Gastrocnemius medialis (tissue), 4 donors: ENCODE data around the gene WDR64. TPM values are rescaled to one million over a fixed set of nuclear protein-coding genes. Genes with fewer than 3 reads are reported as not detected.

Experiments
- ATAC-seq, 2 donors: fragments of 150-250 bp; one replicate each; pipeline ENCODE4 v1.9.1; 2016
- DNase-seq, 2 donors: peaks; one replicate each; pipeline ENCODE4 v3.0.0-alpha.2; 2019
- H3K27ac ChIP-seq, 4 donors: fragments of 200-600 bp; sonication (generic); 1 replicate in 1 of 4; 2 replicates in 3 of 4; pipeline ENCODE4 v1.5.1; 2016 to 2018; ENCODE audit warnings: mild to moderate bottlenecking in 2 of 4, moderate library complexity in 1 of 4
- H3K27me3 ChIP-seq, 3 donors: fragments of 200-600 bp; sonication (generic) in 2 of 3; 1 replicate in 1 of 3; 2 replicates in 2 of 3; pipeline versions ENCODE4 v1.5.1 to v1.6.0; 2016 to 2019; ENCODE audit warnings: mild to moderate bottlenecking in 1 of 3, moderate library complexity in 1 of 3
- H3K36me3 ChIP-seq, 2 donors: fragments of 200-600 bp; sonication (generic) in 1 of 2; one replicate each; pipeline ENCODE4 v1.5.1; 2017 to 2018
- H3K4me1 ChIP-seq, 2 donors: fragments of 200-600 bp; sonication (generic) in 1 of 2; one replicate each; pipeline ENCODE4 v1.5.1; 2016 to 2017; ENCODE audit warnings: mild to moderate bottlenecking in 2 of 2
- H3K4me3 ChIP-seq, 4 donors: fragments of 200-600 bp; sonication (generic) in 3 of 4; 1 replicate in 1 of 4; 2 replicates in 3 of 4; pipeline ENCODE4 v1.5.1; 2016 to 2019; ENCODE audit warnings: mild to moderate bottlenecking in 2 of 4
- H3K9me3 ChIP-seq, 3 donors: fragments of 200-600 bp; sonication (generic) in 2 of 3; 1 replicate in 1 of 3; 2 replicates in 2 of 3; pipeline ENCODE4 v1.5.1; 2016 to 2019
- POLR2A ChIP-seq, 2 donors: fragments of 450-650 bp; IDR thresholded peaks; one replicate each; pipeline ENCODE4 v1.6.1; 2017; ENCODE audit warnings: antibody characterized with exemption in 2 of 2, mild to moderate bottlenecking in 2 of 2, moderate library complexity in 2 of 2
- in situ Hi-C, 4 donors: fragments of 200-750 bp; cut with MboI; loops; one replicate each; pipeline versions ENCODE4 v1.15.0 to v1.8.0; 2017; ENCODE audit warnings: low sequenced_read_pairs in 4 of 4
- intact Hi-C: fragments of 100-400 bp; cut with DNase I; formaldehyde crosslinking; loops from one replicate; pipeline ENCODE4 v1.15.1; 2023; ENCODE audit warnings: low total_unique reads
- total RNA-seq, 4 donors: library from RNA; depleted of rRNA; stranded (reverse); fragments of >200 nt; gene quantifications; one replicate each; pipeline versions ENCODE4 v1.1.0 to v1.2.3, GENCODE V29; 2016
- TF ChIP-seq, protein P1 (sequence below), 5 experiments: fragments of 450-650 bp in 3 of 5; fragments of 200-600 bp in 2 of 5; sonication (generic) in 2 of 5; IDR thresholded peaks in 4 of 5; conservative IDR thresholded peaks in 1 of 5; 1 replicate in 4 of 5; 2 replicates in 1 of 5; pipeline ENCODE4 v1.5.1; 2016 to 2019; ENCODE audit warnings: antibody characterized with exemption in 5 of 5, mild to moderate bottlenecking in 3 of 5, moderate library complexity in 3 of 5

WDR64 gene
- total RNA-seq, 4 donors from 2014 or later: 0.22 TPM; not detected in 3

DNA sequence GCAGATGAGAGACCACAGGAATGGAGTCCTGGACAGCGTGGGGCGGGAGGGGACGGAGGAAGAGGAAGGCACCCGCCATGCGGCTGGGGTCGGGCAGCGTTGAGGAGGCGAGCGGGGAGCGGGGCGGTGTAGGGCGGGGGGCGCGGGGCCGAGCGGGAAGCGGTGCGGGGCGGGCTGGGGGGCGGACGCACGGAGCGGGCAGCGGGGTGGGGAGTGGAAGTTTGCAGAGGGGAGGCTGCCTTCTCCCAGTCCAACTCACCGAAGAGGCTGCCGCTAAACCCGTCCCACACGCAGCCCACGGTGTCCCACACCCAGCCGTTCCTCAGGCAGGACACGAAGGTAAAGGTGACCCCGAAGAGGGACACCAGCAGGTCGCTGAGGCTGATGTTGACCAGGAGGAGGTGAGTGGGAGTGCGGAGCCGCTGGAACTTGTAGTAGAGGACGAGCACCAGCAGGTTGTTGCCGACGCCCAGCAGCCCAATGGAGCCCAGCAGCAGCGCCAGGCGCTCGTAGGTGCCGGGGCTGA is 12.4 kb upstream of the WDR64 start:
- in situ Hi-C loops: loop anchor here in 3 of 4 donors (10.0 to 25.0 kb wide), 2 partner anchors 115 to 198 kb away; partner anchors contain the start of gene EXO1 (in 2 of the 3)

DNA sequence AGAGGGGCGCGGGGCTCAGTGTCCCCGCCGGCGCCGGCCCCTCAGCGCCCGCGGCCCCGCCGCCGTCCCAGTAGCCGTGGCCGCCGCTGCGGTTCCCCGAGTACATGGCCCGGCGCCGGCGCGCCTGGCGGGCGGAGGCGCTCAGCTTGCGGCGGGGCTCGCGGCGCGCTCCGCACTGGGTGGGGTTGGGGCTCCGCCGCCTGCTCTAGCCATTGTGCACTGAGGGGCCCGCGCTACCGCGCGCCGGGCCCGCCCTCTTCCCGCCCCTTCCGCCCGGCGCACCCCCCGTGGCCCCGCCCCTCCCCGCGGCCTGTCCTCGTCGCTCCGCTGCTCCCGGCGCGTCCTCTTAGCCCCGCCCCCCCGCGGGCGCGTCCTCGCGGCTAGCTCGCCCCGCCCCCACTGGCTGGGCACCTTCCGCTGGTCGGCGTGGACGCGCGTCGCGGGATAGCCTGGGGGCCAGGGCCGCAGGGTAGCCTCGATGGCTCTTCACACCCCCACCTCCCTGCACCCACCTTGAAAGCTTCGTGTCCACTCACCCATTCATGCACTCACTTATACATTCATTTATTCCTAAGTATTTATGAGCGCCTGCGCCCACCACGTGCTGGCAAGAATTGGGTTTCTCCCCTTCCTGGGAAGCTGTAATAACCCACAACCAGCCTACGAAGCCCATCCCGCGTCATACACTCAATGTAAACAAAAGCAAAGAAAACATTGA is 11.8 kb upstream of the WDR64 start, which contains the start of the genes CHML and OPN3:
TSS of gene CHML (minus strand) at position 221 of the 718 bp plus-strand sequence. CDS start 4,603 bp downstream, outside the sequence.
TSS of gene OPN3 (minus strand) at position 221 of the 718 bp plus-strand sequence. CDS start at position 106, 115 bp downstream.
- Histone ChIP-seq H3K27ac (peak within 1 kb of the TSS; percentile 72 to 88 (median 77)), H3K4me1 (peaks cover 11 to 23% of the 10 kb centered on the region in 2 donors), H3K9me3 (no peaks in the 10 kb centered on the region), H3K4me3 (peak within 1 kb of the TSS; percentile 83 to 91 (median 84)), H3K27me3 (no peaks in the 10 kb centered on the region), H3K36me3 (no peaks in the 10 kb centered on the region)
- in situ Hi-C loops (loop anchor here in 2 of 4 donors (25.0 kb wide), 1 partner anchor 197 kb away; the partner anchor contains the start of gene EXO1 (in 2 of the 2)), intact Hi-C loops (loop anchor here (2.0 to 10.0 kb wide), 3 partner anchors 122 to 1614 kb away; partner anchors contain the start of genes CEP170, EXO1, FH and SDCCAG8)
- DNase-seq: peak; percentile 86 to 90
- peak; percentile 92 to 94 for ATAC-seq
- peak; percentile 81 to 89 for TF ChIP-seq POLR2A (IDR thresholded peaks at IDR 0.05)
- TF ChIP-seq, protein P1, sequence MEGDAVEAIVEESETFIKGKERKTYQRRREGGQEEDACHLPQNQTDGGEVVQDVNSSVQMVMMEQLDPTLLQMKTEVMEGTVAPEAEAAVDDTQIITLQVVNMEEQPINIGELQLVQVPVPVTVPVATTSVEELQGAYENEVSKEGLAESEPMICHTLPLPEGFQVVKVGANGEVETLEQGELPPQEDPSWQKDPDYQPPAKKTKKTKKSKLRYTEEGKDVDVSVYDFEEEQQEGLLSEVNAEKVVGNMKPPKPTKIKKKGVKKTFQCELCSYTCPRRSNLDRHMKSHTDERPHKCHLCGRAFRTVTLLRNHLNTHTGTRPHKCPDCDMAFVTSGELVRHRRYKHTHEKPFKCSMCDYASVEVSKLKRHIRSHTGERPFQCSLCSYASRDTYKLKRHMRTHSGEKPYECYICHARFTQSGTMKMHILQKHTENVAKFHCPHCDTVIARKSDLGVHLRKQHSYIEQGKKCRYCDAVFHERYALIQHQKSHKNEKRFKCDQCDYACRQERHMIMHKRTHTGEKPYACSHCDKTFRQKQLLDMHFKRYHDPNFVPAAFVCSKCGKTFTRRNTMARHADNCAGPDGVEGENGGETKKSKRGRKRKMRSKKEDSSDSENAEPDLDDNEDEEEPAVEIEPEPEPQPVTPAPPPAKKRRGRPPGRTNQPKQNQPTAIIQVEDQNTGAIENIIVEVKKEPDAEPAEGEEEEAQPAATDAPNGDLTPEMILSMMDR (IDR thresholded peaks at IDR 0.05 in 4 of 5, conservative IDR thresholded peaks at IDR 0.05 in 1 of 5): peak in 1 of 5 experiments; percentile 10

More for the DNA sequence above, 12.4 kb upstream of the WDR64 start:
- no peaks in the 10 kb centered on the region for H3K36me3 ChIP-seq
- H3K4me3 ChIP-seq: peak overlapping the region; percentile 83 to 91 (median 84)
- no peak for TF ChIP-seq POLR2A (IDR thresholded peaks at IDR 0.05)
- TF ChIP-seq, protein P1 (IDR thresholded peaks at IDR 0.05 in 4 of 5, conservative IDR thresholded peaks at IDR 0.05 in 1 of 5): no peak
- DNase-seq (peak in 1 of 2 donors; percentile 42), ATAC-seq (peak; percentile 68 to 70)
- no peaks in the 10 kb centered on the region for H3K27me3 ChIP-seq
- H3K4me1 ChIP-seq: peaks cover 11 to 23% of the 10 kb centered on the region in 2 donors
- peak overlapping the region; percentile 70 to 88 (median 76) for H3K27ac ChIP-seq
- intact Hi-C loops: loop anchor here (2.0 to 10.0 kb wide), 3 partner anchors 121 to 1615 kb away; partner anchors contain the start of genes CEP170, EXO1, FH and SDCCAG8
- no peaks in the 10 kb centered on the region for H3K9me3 ChIP-seq

DNA sequence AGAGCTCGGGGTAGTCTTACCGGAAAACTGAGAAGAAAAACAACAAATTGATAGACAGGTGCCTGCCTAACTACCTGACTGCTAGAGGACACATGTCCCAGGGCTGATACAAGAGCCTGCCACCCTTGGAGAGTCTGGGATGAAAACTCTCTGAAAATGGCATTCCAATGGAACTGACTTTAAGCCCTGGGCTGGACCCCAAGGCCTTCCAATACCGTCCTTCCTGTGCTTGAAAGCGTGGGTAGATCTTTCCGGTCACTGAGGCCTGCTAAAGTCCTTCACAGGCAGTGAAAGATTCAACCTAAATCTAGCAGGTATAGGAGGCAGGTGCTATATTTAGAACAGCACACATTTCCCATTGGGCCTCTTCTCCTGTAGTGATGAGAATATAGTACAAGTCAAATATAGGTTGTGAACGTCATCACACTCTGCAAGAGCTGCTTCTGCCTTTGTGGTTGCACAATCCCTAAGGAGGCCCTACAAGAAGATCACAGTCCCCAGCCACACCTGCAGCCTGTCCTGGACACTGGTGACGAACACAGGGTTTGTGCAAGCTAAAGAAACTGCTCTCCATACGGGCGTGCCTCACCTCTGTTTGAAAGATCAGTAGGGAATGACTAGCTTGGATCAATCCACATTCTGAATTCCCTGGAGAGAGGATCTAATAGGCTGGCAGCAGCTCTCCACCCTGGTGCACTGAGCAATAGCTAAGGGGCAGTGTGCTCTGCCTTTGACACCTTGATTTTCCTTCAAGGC is 11.0 kb upstream of the WDR64 start:
- intact Hi-C loops: loop anchor here (2.0 to 10.0 kb wide), 3 partner anchors 122 to 1614 kb away; partner anchors contain the start of genes CEP170, EXO1, FH and SDCCAG8
- in situ Hi-C loops: loop anchor here in 2 of 4 donors (25.0 kb wide), 1 partner anchor 196 kb away; the partner anchor contains the start of gene EXO1 (in 2 of the 2)
- H3K4me3 ChIP-seq: peak overlapping the region; percentile 47 to 83 (median 68)

More for the DNA sequence above, 11.0 kb upstream of the WDR64 start:
- Histone ChIP-seq H3K36me3 (no peaks in the 10 kb centered on the region), H3K27me3 (no peaks in the 10 kb centered on the region), H3K27ac (peak overlapping the region; percentile 61 to 81 (median 70)), H3K9me3 (no peaks in the 10 kb centered on the region), H3K4me1 (peaks cover 11 to 23% of the 10 kb centered on the region in 2 donors)
- TF ChIP-seq, protein P1 (IDR thresholded peaks at IDR 0.05 in 4 of 5, conservative IDR thresholded peaks at IDR 0.05 in 1 of 5): no peak
- TF ChIP-seq POLR2A (IDR thresholded peaks at IDR 0.05): no peak
- ATAC-seq (no peak), DNase-seq (no peak)
